T-helper 22 cell (primary cell): ENCODE data around the gene CNGB1.
"Not testable (repeated sequence)": the region's sequence is repeated elsewhere in the genome, so short reads cannot be mapped to it uniquely, and the experiment has no call there.

Source experiments
- DNase-seq: peaks from one replicate; pipeline ENCODE4 v3.0.0-alpha.2; 2020; ENCODE audit warnings: low read depth

CNGB1 gene

GRCh38 chr16:57886427-57886826, 84.5 kb downstream of the CNGB1 start:
- no peak for DNase-seq

GRCh38 chr16:57884655-57885133, 86.2 kb downstream of the CNGB1 start:
- no peak for DNase-seq

GRCh38 chr16:57883953-57884654, 86.8 kb downstream of the CNGB1 start:
- no peak for DNase-seq

- DNase-seq: no peak
Measured at GRCh38 chr16:57883480-57883879, 87.4 kb downstream of the CNGB1 start.

GRCh38 chr16:57882792-57883191, 88.1 kb downstream of the CNGB1 start:
- no peak for DNase-seq

GRCh38 chr16:57882206-57882605, 88.7 kb downstream of the CNGB1 start:
- DNase-seq: no peak

GRCh38 chr16:57878586-57878985, 92.3 kb downstream of the CNGB1 start:
- DNase-seq: no peak

- DNase-seq: no peak
Measured at GRCh38 chr16:57876210-57876609, 94.7 kb downstream of the CNGB1 start.

- no peak for DNase-seq
Measured at GRCh38 chr16:57875347-57875746, 95.6 kb downstream of the CNGB1 start.

- no peak for DNase-seq
Measured at GRCh38 chr16:57873218-57873617, 97.7 kb downstream of the CNGB1 start.

- DNase-seq: not testable (repeated sequence)
Measured at GRCh38 chr16:57872764-57873163, 98.2 kb downstream of the CNGB1 start.

GRCh38 chr16:57871456-57871855, 99.5 kb downstream of the CNGB1 start:
- no peak for DNase-seq

GRCh38 chr16:57870753-57871454, 100.0 kb downstream of the CNGB1 start:
- no peak for DNase-seq

- no peak for DNase-seq
Measured at GRCh38 chr16:57868913-57869520, 101.9 kb downstream of the CNGB1 start.

GRCh38 chr16:57867000-57867561, 103.8 kb downstream of the CNGB1 start:
- DNase-seq: no peak

GRCh38 chr16:57866529-57866918, 104.4 kb downstream of the CNGB1 start:
- DNase-seq: no peak

GRCh38 chr16:57865746-57866528, 105.0 kb downstream of the CNGB1 start:
- no peak for DNase-seq

GRCh38 chr16:57863434-57864160, 107.3 kb downstream of the CNGB1 start:
- no peak for DNase-seq

- DNase-seq: no peak
Measured at GRCh38 chr16:57862698-57863433, 108.1 kb downstream of the CNGB1 start.

GRCh38 chr16:57859331-57859730, 111.6 kb downstream of the CNGB1 start:
- DNase-seq: no peak

- DNase-seq: no peak
Measured at GRCh38 chr16:57858635-57859034, 112.3 kb downstream of the CNGB1 start.
